Measurements from ENCODE around the gene YWHAQ. TPM values are rescaled to one million over a fixed set of nuclear protein-coding genes. Genes with fewer than 3 reads are reported as not detected.
"Not testable (repeated sequence)": the region's sequence is repeated elsewhere in the genome, so short reads cannot be mapped to it uniquely, and the experiment has no call there.

Gene YWHAQ
- total RNA-seq, 1 experiment from 2014 or later = 307 TPM

DNA sequence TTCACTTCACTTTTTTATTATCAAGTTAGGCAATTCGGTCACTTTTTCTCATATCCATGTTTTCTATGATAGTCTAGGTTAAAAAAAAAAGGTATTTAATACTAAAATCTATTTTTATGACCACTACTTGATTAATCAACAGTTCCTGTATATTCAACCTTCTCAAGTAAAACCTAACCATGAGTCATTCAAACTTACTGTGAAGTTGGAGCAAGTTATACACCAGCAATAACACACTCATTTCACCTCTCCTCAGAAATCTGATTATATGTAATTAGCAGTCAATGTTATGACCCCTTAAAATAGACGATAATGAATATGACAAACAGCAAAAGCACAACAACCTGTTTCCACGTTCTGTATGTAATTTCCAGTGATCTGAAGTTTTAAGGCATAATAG is 40.2 kb downstream of the YWHAQ start:
- intact Hi-C loops (cut with micrococcal nuclease; ENCODE audit: unreplicated experiment) = no loop called here
- CTCF ChIA-PET = no interaction called here
- Mint-ChIP-seq H3K36me3 (ENCODE audit: insufficient read depth, unreplicated experiment) (peaks cover 29% of the 10 kb centered on the region), H3K27me3 (ENCODE audit: unreplicated experiment) (no peaks in the 10 kb centered on the region), H3K4me3 (ENCODE audit: low read depth, unreplicated experiment) (no peak overlapping the region), H3K4me1 (ENCODE audit: low read depth, unreplicated experiment) (peaks cover 14% of the 10 kb centered on the region), H3K27ac (ENCODE audit: unreplicated experiment) (no peak overlapping the region), H3K9me3 (ENCODE audit: low read depth, unreplicated experiment) (no peaks in the 10 kb centered on the region)
- TF ChIP-seq, protein P1, sequence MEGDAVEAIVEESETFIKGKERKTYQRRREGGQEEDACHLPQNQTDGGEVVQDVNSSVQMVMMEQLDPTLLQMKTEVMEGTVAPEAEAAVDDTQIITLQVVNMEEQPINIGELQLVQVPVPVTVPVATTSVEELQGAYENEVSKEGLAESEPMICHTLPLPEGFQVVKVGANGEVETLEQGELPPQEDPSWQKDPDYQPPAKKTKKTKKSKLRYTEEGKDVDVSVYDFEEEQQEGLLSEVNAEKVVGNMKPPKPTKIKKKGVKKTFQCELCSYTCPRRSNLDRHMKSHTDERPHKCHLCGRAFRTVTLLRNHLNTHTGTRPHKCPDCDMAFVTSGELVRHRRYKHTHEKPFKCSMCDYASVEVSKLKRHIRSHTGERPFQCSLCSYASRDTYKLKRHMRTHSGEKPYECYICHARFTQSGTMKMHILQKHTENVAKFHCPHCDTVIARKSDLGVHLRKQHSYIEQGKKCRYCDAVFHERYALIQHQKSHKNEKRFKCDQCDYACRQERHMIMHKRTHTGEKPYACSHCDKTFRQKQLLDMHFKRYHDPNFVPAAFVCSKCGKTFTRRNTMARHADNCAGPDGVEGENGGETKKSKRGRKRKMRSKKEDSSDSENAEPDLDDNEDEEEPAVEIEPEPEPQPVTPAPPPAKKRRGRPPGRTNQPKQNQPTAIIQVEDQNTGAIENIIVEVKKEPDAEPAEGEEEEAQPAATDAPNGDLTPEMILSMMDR (IDR thresholded peaks at IDR 0.05; ENCODE audit: unreplicated experiment) = no peak
- no peak for DNase-seq
- BruUV-seq (replicated peaks) = no TSS peak

DNA sequence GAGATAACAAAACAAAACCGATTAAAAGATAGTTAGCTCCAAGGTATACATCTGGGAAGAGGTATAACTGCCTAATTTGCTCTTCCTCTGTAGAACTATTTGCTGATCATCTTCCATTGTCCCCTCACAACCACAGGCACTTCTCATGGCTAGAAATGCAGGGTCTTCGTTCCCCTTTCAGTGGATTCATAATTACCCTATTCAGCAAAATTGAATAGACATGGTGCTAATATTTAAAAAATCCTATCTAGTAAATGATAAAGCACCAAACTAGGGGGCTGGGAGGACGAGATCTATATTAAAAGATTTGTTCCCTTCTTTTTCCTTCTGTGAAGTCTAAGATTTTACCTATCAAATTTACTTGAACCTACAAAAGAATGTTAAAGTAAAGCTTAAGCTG is 44.3 kb downstream of the YWHAQ start:
- DNase-seq = no peak
- TF ChIP-seq, protein P1 (IDR thresholded peaks at IDR 0.05; ENCODE audit: unreplicated experiment) = no peak
- no peaks in the 10 kb centered on the region for H3K27me3 Mint-ChIP-seq (ENCODE audit: unreplicated experiment)
- BruUV-seq (replicated peaks) = no TSS peak
- H3K27ac Mint-ChIP-seq (ENCODE audit: unreplicated experiment) = no peak overlapping the region
- H3K9me3 Mint-ChIP-seq (ENCODE audit: low read depth, unreplicated experiment) = no peaks in the 10 kb centered on the region
- CTCF ChIA-PET = no interaction called here
- H3K4me3 Mint-ChIP-seq (ENCODE audit: low read depth, unreplicated experiment) = no peak overlapping the region
- intact Hi-C loops (cut with micrococcal nuclease; ENCODE audit: unreplicated experiment) = no loop called here
- peaks cover 31% of the 10 kb centered on the region for H3K36me3 Mint-ChIP-seq (ENCODE audit: insufficient read depth, unreplicated experiment)
- H3K4me1 Mint-ChIP-seq (ENCODE audit: low read depth, unreplicated experiment) = no peaks in the 10 kb centered on the region

- Mint-ChIP-seq H3K4me1 (ENCODE audit: low read depth, unreplicated experiment) (no peaks in the 10 kb centered on the region), H3K36me3 (ENCODE audit: insufficient read depth, unreplicated experiment) (peaks cover 33% of the 10 kb centered on the region), H3K9me3 (ENCODE audit: low read depth, unreplicated experiment) (no peaks in the 10 kb centered on the region), H3K27ac (ENCODE audit: unreplicated experiment) (no peak overlapping the region), H3K27me3 (ENCODE audit: unreplicated experiment) (no peaks in the 10 kb centered on the region), H3K4me3 (ENCODE audit: low read depth, unreplicated experiment) (no peak overlapping the region)
- no TSS peak for BruUV-seq (replicated peaks)
- intact Hi-C loops (cut with micrococcal nuclease; ENCODE audit: unreplicated experiment) = no loop called here
- CTCF ChIA-PET = interaction anchor here (0.6 kb wide), 1 partner anchor 11 kb away, joined by 3 read pairs; no protein-coding TSS in a partner anchor
- TF ChIP-seq, protein P1 (IDR thresholded peaks at IDR 0.05; ENCODE audit: unreplicated experiment) = no peak
- no peak for DNase-seq
Measured at GRCh38 chr2:9585486-9585885, 45.3 kb downstream of the YWHAQ start.

- BruUV-seq (replicated peaks); H3K27ac Mint-ChIP-seq (ENCODE audit: unreplicated experiment); H3K4me3 Mint-ChIP-seq (ENCODE audit: low read depth, unreplicated experiment); H3K27me3 Mint-ChIP-seq (ENCODE audit: unreplicated experiment); intact Hi-C loops (cut with micrococcal nuclease; ENCODE audit: unreplicated experiment); H3K9me3 Mint-ChIP-seq (ENCODE audit: low read depth, unreplicated experiment); H3K4me1 Mint-ChIP-seq (ENCODE audit: low read depth, unreplicated experiment); DNase-seq: not testable (repeated sequence)
- peaks cover 39% of the 10 kb centered on the region for H3K36me3 Mint-ChIP-seq (ENCODE audit: insufficient read depth, unreplicated experiment)
- CTCF ChIA-PET = interaction anchor here (0.6 kb wide), 1 partner anchor 12 kb away, joined by 3 read pairs; no protein-coding TSS in a partner anchor
Measured at GRCh38 chr2:9584902-9585301, 45.9 kb downstream of the YWHAQ start.

DNA sequence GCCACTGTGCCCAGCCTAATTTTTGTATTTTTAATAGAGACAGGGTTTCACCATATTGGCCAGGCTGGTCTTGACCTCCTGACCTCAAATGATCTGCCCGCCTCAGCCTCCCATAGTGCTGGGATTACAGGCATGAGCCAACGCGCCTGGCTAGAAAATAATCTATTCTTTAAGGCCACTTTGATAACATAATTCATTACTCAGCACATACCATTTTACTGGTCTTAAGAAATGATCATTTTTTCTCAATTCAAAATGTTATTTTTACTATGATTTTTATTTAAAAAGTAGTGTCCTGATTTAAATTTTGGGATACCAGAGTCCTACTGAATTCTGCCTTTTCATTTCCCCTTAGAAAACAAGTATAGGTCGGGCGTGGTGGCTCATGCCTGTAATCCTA is 48.2 kb downstream of the YWHAQ start:
- no peak for DNase-seq
- BruUV-seq (replicated peaks) = no TSS peak
- Mint-ChIP-seq H3K36me3 (ENCODE audit: insufficient read depth, unreplicated experiment) (peaks cover 36% of the 10 kb centered on the region), H3K4me3 (ENCODE audit: low read depth, unreplicated experiment) (no peak overlapping the region), H3K4me1 (ENCODE audit: low read depth, unreplicated experiment) (no peaks in the 10 kb centered on the region), H3K9me3 (ENCODE audit: low read depth, unreplicated experiment) (no peaks in the 10 kb centered on the region), H3K27me3 (ENCODE audit: unreplicated experiment) (no peaks in the 10 kb centered on the region), H3K27ac (ENCODE audit: unreplicated experiment) (no peak overlapping the region)
- TF ChIP-seq, protein P1 (IDR thresholded peaks at IDR 0.05; ENCODE audit: unreplicated experiment) = no peak
- intact Hi-C loops (cut with micrococcal nuclease; ENCODE audit: unreplicated experiment) = no loop called here
- CTCF ChIA-PET = no interaction called here
